DMS 273 (cell line): ENCODE data around the gene RBM15B.
"Not testable (repeated sequence)": the region's sequence is repeated elsewhere in the genome, so short reads cannot be mapped to it uniquely, and the experiment has no call there.

Experiments used
- DNase-seq: peaks from one replicate; lab custom pipeline; 2025; ENCODE audit not compliant: unreplicated experiment; lab: John Stamatoyannopoulos, UW

The RBM15B gene, protein sequence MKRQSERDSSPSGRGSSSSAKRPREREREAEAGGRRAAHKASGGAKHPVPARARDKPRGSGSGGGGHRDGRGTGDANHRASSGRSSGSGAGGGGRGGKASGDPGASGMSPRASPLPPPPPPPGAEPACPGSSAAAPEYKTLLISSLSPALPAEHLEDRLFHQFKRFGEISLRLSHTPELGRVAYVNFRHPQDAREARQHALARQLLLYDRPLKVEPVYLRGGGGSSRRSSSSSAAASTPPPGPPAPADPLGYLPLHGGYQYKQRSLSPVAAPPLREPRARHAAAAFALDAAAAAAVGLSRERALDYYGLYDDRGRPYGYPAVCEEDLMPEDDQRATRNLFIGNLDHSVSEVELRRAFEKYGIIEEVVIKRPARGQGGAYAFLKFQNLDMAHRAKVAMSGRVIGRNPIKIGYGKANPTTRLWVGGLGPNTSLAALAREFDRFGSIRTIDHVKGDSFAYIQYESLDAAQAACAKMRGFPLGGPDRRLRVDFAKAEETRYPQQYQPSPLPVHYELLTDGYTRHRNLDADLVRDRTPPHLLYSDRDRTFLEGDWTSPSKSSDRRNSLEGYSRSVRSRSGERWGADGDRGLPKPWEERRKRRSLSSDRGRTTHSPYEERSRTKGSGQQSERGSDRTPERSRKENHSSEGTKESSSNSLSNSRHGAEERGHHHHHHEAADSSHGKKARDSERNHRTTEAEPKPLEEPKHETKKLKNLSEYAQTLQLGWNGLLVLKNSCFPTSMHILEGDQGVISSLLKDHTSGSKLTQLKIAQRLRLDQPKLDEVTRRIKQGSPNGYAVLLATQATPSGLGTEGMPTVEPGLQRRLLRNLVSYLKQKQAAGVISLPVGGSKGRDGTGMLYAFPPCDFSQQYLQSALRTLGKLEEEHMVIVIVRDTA

DNA sequence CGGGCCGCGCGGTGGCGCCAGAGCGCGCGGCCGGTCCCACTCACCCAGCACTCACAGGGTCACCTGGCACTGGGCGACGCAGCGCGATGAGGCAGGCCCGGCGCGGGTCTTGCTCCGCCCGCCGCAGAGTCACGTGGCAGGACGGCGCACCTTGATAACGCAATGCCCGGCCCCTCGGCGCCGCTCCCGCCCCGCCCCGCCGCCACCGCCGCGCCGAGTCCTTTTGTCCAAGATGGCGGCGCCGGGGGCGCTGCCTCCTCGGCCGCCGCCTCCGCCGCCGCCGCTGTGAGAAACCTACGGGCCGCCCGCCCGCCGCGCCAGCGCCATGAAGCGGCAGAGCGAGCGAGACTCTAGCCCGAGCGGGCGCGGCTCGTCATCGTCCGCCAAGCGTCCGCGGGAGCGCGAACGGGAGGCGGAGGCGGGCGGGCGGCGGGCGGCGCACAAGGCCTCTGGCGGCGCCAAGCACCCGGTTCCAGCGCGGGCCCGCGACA lies at the start of gene RBM15B:
Gene RBM15B (plus strand): TSS at position 211 of the 491 bp plus-strand sequence. CDS start 115 bp downstream, at position 326.
- DNase-seq: peak; percentile 97

- DNase-seq: no peak
Measured at GRCh38 chr3:51343918-51344687, 47.0 kb upstream of the RBM15B start.

- DNase-seq: no peak
Measured at GRCh38 chr3:51350751-51351150, 40.3 kb upstream of the RBM15B start.

DNA sequence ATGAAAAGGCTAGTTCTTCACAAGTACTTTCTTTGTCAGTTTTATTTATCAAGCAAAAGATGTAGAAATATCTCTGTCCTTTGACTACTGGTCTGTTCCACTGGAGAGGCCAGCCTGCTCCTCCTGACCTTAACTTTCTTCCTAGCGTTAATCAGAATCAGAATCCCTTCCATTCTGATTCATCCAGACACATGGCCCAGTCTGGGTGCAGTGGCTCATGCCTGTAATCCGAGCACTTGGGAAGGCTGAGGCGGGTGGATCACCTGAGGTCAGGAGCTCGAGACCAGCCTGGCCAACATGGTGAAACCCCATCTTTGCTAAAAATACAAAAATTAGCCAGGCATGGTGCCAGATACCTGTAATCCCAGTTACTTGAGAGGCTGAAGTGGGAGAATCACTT lies 38.0 kb upstream of the RBM15B start:
- DNase-seq: peak; percentile 18

GRCh38 chr3:51353691-51354090 lies 37.4 kb upstream of the RBM15B start:
- peak; percentile 56 for DNase-seq

DNA sequence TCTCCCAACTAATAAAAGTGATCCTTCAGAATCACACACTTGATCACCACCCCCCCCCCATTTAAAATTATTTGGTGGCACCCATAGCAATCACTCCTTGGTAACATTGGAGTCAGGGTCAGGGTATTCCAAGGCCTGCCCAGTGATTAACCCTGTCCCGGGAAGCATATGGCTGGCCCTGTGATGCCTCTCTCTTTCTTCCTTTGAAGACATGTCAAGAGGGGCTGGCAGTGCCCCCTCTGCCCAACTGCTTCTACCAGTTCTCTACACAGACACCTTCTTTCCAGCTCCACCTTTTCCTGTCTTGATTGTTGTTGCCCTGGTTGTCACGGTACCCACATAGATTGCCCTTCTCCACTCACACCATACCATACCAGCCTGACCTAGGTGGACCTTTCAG lies 36.9 kb upstream of the RBM15B start:
- DNase-seq: no peak

GRCh38 chr3:51354731-51355615 lies 36.1 kb upstream of the RBM15B start:
- no peak for DNase-seq

- DNase-seq: no peak
Measured at GRCh38 chr3:51355891-51356578, 35.0 kb upstream of the RBM15B start.

DNA sequence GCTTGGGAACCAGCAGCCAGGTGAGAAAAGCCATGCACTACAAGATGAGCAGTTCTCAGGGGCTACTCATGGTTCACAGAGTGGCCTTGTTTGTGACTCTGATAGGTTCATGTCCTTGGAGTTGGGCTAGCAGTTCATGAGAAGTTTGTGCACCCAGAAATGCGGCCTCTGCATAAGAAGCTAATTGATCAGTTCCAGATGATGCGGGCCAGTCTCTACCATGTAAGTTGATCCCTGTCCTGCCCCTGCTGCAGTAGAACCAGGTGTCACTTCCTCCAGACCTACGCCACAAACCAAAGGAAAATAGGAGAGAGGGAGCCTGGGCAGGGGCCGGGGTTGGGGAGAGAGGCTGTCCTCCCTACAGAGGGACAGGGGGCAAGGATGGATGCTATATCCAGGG lies 33.2 kb upstream of the RBM15B start:
- DNase-seq: no peak

DNA sequence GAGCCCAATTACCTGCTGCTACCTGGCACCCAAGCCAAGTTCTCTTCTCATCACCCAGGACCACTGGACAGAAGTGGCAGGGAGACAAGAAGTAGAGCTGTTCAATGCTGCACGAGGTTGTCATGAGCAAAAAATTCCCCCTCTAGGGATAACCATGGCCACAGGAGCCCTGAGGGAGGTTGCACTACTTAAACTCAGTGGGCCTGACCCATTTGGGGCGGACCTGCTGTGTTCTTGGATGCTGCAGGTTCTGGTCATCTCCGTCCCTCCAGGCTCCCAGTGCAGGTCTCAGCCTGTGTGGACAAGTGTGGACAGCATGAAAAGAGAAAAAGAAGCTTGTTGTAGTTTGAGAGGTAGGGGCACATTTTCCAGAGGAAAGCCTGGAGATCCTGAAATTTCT lies 32.1 kb upstream of the RBM15B start:
- no peak for DNase-seq

DNA sequence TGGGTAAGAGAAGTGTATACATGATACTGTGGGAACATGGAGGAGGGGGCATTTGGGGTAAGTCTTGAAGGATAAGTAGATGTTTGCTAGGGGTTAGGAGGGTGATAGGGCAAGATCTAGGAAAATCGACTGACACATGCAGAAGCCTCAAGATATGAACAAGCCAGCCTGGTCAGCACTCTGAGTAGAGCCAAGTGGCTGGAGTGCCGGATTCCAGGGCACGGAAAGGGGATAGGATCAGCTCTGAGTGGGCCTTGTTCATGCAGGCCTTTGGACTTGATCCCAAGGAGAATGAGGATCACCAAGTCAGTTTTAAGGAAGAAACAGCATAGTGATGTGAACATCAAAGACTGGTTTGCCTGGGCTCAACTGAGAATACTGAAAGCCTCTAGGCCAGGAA lies 30.3 kb upstream of the RBM15B start:
- no peak for DNase-seq

DNA sequence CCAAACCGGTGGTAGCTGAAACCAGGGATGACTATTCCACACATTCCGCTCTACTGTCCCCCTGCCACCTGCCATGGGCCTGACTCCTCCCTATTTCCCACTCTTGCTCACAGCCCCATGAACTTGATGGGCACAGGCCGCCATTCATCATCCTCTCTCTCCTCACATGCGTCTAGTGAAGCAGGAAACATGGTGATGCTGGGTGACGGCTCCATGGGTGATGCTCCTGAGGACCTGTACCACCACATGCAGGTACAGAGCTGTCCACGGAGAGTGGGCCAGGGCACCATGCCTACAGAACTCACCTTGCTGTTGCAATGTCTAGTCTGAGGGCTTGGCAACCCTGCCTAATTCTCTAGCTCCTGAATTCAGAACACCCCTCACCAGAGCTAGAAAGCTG lies 29.3 kb upstream of the RBM15B start:
- no peak for DNase-seq

GRCh38 chr3:51362476-51362875 lies 28.6 kb upstream of the RBM15B start:
- DNase-seq: no peak

GRCh38 chr3:51368276-51368675 lies 22.8 kb upstream of the RBM15B start:
- not testable (repeated sequence) for DNase-seq

DNA sequence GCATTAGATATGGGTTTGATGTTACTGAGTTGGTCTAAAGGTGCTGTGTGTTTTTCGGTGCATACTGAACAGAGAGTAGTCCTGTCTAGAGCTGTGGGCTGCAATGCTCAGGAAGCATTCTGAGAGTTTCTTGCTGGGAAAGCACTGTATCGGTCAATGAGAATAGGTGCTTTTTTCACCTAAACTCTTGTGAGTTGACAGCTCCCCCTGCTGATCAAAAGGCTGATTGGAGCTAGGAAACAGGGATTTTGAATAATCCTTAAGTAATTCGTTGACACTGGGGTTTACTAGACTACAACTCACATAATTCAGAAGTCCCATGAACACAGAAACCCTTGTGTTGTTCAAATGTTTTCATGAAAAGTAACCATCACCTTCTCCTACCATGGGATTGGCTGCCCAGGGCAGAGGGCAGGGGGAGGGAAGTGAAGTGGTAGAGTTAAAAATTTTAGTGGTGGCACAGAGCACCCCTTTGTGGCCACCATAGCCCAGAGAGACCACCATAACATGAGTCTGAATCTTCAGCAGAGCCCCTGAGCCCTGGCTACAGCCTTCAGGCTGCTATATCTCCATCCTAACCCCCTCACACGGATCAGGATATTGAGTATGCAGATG lies 19.0 kb upstream of the RBM15B start:
- DNase-seq: peak; percentile 77

DNA sequence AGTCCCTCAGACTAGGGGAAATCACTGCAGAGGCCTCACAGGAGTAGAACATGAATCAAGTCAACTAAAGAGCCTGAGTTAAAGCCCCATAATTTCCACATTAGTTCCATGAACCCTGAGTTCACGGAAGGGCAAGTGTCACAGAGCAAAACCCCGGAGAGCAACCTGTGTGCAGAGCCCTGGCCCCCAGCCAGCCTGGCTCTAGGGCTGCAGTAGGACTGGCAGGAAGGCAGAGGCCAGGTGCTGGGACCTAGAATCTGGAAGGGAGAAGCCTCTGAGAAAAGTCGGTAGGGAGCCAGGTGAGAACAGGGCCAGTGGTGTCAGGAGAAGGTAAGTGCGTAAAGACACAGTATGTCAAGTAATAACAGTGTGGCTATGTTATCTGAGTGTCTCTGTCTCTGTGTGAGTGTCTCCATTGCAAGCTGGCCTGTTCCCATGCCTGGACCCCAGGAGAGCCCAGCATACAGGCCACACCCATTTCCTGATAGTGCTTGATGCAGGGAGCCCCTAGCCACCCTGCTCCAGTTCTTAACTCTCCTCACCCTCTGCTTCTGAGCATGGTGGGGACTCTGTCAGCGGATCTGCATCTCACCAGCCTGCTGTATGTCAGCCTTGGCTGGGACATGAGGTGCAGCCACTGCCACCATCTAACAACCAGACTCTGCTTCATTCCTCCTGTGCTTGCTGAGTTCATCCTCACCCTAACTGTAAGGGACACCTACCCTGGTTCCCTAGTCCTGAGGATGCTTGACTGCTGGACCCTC lies 17.2 kb upstream of the RBM15B start:
- no peak for DNase-seq

DNA sequence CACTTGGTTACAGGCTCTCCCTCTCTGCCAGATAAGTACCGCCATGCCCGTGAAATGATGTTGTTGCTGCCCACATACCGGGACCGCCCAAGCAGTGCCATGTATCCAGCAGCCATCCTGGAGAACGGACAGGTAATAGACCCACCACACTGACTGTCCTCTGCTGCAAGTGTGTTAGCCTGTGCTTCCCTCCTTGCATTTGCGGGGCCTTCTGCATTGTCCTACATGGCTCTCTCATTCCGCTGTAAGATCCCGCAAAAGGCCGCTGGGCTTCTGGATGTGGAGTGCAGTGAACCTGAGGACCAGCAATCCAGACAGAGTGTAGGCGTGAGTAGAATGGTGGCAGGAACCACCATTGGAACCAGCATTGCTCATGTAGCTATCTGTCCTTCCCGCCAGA lies 16.6 kb upstream of the RBM15B start:
- DNase-seq: no peak

DNA sequence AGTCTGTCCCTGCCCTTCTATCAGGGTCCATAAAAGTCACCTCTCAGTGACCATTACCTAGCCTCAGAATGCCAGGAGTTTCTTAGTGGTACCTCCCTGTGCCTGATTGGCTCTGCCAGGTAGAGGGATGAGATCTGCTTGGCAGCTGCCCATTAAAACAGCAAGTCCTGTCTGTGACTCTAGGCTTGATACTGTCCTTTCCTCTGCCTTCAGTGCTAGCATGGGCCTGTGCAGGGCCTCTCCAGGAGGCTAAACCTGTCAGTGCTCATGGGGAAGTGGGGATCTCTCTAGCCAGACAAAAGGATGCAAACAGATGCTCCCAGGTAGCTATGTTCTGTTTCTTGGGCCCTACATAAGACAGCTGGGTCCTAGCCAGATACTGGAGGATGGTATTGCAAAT lies 15.9 kb upstream of the RBM15B start:
- no peak for DNase-seq
